Measurements from ENCODE around the gene TNIP2. TPM values are rescaled to one million over a fixed set of nuclear protein-coding genes. Genes with fewer than 3 reads are reported as not detected.

TNIP2 gene
- total and polyA plus RNA-seq, 2 donors (not counting 3 experiments of a cell fraction or from before 2014, with no cell fraction given): 37.7 to 52.1 TPM

GRCh38 chr4:2750719-2751605 is 5.2 kb downstream of the TNIP2 start:
- Histone ChIP-seq H3K27me3 (ENCODE audit: control insufficient read depth in 2 of 2, insufficient read depth in 2 of 2, low read length in 2 of 2) (no peaks in the 10 kb centered on the region), H3K9me3 (replicated peaks; ENCODE audit: control insufficient read depth, insufficient read depth, low read length) (no peaks in the 10 kb centered on the region), H3K27ac (ENCODE audit: insufficient read depth, low read depth, low read length) (no peak overlapping the region), H3K36me3 (ENCODE audit: control insufficient read depth in 2 of 2, extremely low read depth in 1 of 2, insufficient read depth in 2 of 2, low read length in 2 of 2) (peaks cover 0 to 11% of the 10 kb centered on the region in 2 experiments), H3K4me2 (ENCODE audit: insufficient read depth, low read length) (no peak overlapping the region), H3K4me1 (ENCODE audit: control insufficient read depth, extremely low read depth, insufficient read depth, low read length) (peaks cover 22% of the 10 kb centered on the region), H3K9ac (replicated peaks; ENCODE audit: extremely low read depth, insufficient read depth, low read length) (no peak overlapping the region), H2AFZ (ENCODE audit: low read depth, low read length) (no peak overlapping the region), H3K79me2 (ENCODE audit: control insufficient read depth, insufficient read depth, low read length) (peaks cover 47% of the 10 kb centered on the region), H3K9me1 (replicated peaks; ENCODE audit: control insufficient read depth, extremely low read depth, insufficient read depth, low read length) (no peaks in the 10 kb centered on the region), H3K4me3 (replicated peaks in 1 of 3; ENCODE audit: insufficient read depth in 1 of 3, low read depth in 1 of 3, low read length in 3 of 3) (no peak overlapping the region), H4K20me1 (replicated peaks; ENCODE audit: control insufficient read depth, extremely low read depth, insufficient read depth, low read length) (no peaks in the 10 kb centered on the region)
- no peak for DNase-seq (ENCODE audit: low read depth, low spot score)
- FAIRE-seq: no peak
- intact Hi-C loops (cut with micrococcal nuclease): no loop called here
- ChIA-PET CTCF (no interaction called here), POLR2A (no interaction called here)
- dilution Hi-C loops (cut with MboI; ENCODE audit: extremely low pct_ligation_motif_present, low sequenced_read_pairs): no loop called here
- TF ChIP-seq FOS (IDR thresholded peaks at IDR 0.05; ENCODE audit: borderline replicate concordance, insufficient read depth, low read length) (no peak), GATA2 (IDR thresholded peaks at IDR 0.05; ENCODE audit: insufficient read depth, insufficient read length, low read depth, low read length) (no peak), POLR2A (IDR thresholded peaks at IDR 0.05; ENCODE audit: low read depth, low read length) (no peak), MYC (IDR thresholded peaks at IDR 0.05; ENCODE audit: low read depth, low read length) (no peak), MAX (IDR thresholded peaks at IDR 0.05; ENCODE audit: insufficient read depth, insufficient read length) (no peak), EZH2 (IDR thresholded peaks at IDR 0.05; ENCODE audit: borderline replicate concordance, low read depth, low read length, severe bottlenecking) (no peak), POLR2AphosphoS5 (IDR thresholded peaks at IDR 0.05; ENCODE audit: insufficient read depth, low read depth, low read length) (no peak), CTCF (IDR thresholded peaks at IDR 0.05; ENCODE audit: extremely low read depth in 1 of 2, insufficient read depth in 1 of 2, low read depth in 1 of 2, low read length in 2 of 2) (no peak), JUN (IDR thresholded peaks at IDR 0.05; ENCODE audit: borderline replicate concordance, insufficient read depth, insufficient read length, low read depth) (no peak)
- no TSS peak for BruUV-seq (replicated peaks)

Measured in endothelial cell of umbilical vein (primary cell).